Measurements from ENCODE around the gene ZNF827.

GRCh38 chr4:145881989-145882388 is 56.6 kb downstream of the ZNF827 start:
- peak in 1 of 2 donors; percentile 44 for TF ChIP-seq POLR2A (IDR thresholded peaks at IDR 0.05)
- no peak for TF ChIP-seq CTCF (IDR thresholded peaks at IDR 0.05)

All from thyroid gland (tissue), 4 donors.